ENCODE measurements around the gene MMP27. TPM values are rescaled to one million over a fixed set of nuclear protein-coding genes. Genes with fewer than 3 reads are reported as not detected.

The MMP27 gene
- total RNA-seq, 1 donor from 2014 or later = not detected

- peaks cover 8% of the 10 kb centered on the region for H3K9me3 Mint-ChIP-seq
- H3K4me1 Mint-ChIP-seq (ENCODE audit: unreplicated experiment) = peaks cover 5% of the 10 kb centered on the region
- DNase-seq (ENCODE audit: extremely low spot score, unreplicated experiment) = no peak
- H3K36me3 Mint-ChIP-seq = no peaks in the 10 kb centered on the region
- no peak overlapping the region for H3K27ac Mint-ChIP-seq
- H3K4me3 Mint-ChIP-seq = no peak overlapping the region
- no peaks in the 10 kb centered on the region for H3K27me3 Mint-ChIP-seq
- no peak for TF ChIP-seq CTCF (conservative IDR thresholded peaks at IDR 0.05)
Measured at GRCh38 chr11:102685754-102686153, 19.8 kb downstream of the MMP27 start.

GRCh38 chr11:102685338-102685737, 20.2 kb downstream of the MMP27 start:
- peaks cover 8% of the 10 kb centered on the region for H3K9me3 Mint-ChIP-seq
- no peak overlapping the region for H3K27ac Mint-ChIP-seq
- no peak for DNase-seq (ENCODE audit: extremely low spot score, unreplicated experiment)
- no peak for TF ChIP-seq CTCF (conservative IDR thresholded peaks at IDR 0.05)
- peaks cover 5% of the 10 kb centered on the region for H3K4me1 Mint-ChIP-seq (ENCODE audit: unreplicated experiment)
- H3K27me3 Mint-ChIP-seq = no peaks in the 10 kb centered on the region
- H3K36me3 Mint-ChIP-seq = no peaks in the 10 kb centered on the region
- H3K4me3 Mint-ChIP-seq = no peak overlapping the region

- H3K4me1 Mint-ChIP-seq (ENCODE audit: unreplicated experiment) = peaks cover 5% of the 10 kb centered on the region
- no peaks in the 10 kb centered on the region for H3K27me3 Mint-ChIP-seq
- peaks cover 8% of the 10 kb centered on the region for H3K9me3 Mint-ChIP-seq
- no peaks in the 10 kb centered on the region for H3K36me3 Mint-ChIP-seq
- no peak for TF ChIP-seq CTCF (conservative IDR thresholded peaks at IDR 0.05)
- no peak overlapping the region for H3K4me3 Mint-ChIP-seq
- DNase-seq (ENCODE audit: extremely low spot score, unreplicated experiment) = no peak
- no peak overlapping the region for H3K27ac Mint-ChIP-seq
Measured at GRCh38 chr11:102683277-102683676, 22.3 kb downstream of the MMP27 start.

- H3K27me3 Mint-ChIP-seq = no peaks in the 10 kb centered on the region
- no peak overlapping the region for H3K4me3 Mint-ChIP-seq
- H3K36me3 Mint-ChIP-seq = no peaks in the 10 kb centered on the region
- no peaks in the 10 kb centered on the region for H3K9me3 Mint-ChIP-seq
- TF ChIP-seq CTCF (conservative IDR thresholded peaks at IDR 0.05) = no peak
- no peaks in the 10 kb centered on the region for H3K4me1 Mint-ChIP-seq (ENCODE audit: unreplicated experiment)
- H3K27ac Mint-ChIP-seq = no peak overlapping the region
- DNase-seq (ENCODE audit: extremely low spot score, unreplicated experiment) = no peak
Measured at GRCh38 chr11:102680945-102681344, 24.6 kb downstream of the MMP27 start.

- no peaks in the 10 kb centered on the region for H3K36me3 Mint-ChIP-seq
- H3K4me3 Mint-ChIP-seq = no peak overlapping the region
- no peak overlapping the region for H3K27ac Mint-ChIP-seq
- TF ChIP-seq CTCF (conservative IDR thresholded peaks at IDR 0.05) = no peak
- H3K9me3 Mint-ChIP-seq = no peaks in the 10 kb centered on the region
- no peaks in the 10 kb centered on the region for H3K4me1 Mint-ChIP-seq (ENCODE audit: unreplicated experiment)
- H3K27me3 Mint-ChIP-seq = no peaks in the 10 kb centered on the region
- DNase-seq (ENCODE audit: extremely low spot score, unreplicated experiment) = no peak
Measured at GRCh38 chr11:102678022-102678421, 27.5 kb downstream of the MMP27 start.

GRCh38 chr11:102676084-102676483, 29.5 kb downstream of the MMP27 start:
- no peak overlapping the region for H3K4me3 Mint-ChIP-seq

More at GRCh38 chr11:102676084-102676483, 29.5 kb downstream of the MMP27 start:
- Mint-ChIP-seq H3K27me3 (no peaks in the 10 kb centered on the region), H3K27ac (no peak overlapping the region), H3K4me1 (ENCODE audit: unreplicated experiment) (no peaks in the 10 kb centered on the region), H3K9me3 (no peaks in the 10 kb centered on the region), H3K36me3 (no peaks in the 10 kb centered on the region)
- TF ChIP-seq CTCF (conservative IDR thresholded peaks at IDR 0.05) = no peak
- DNase-seq (ENCODE audit: extremely low spot score, unreplicated experiment) = no peak

All from type B pancreatic cell (in vitro differentiated cells).